Adrenal gland (tissue), 5 donors: Measurements from ENCODE around the gene AMPH.

Experiments used
- POLR2A ChIP-seq, 2 donors: fragments of 450-650 bp; IDR thresholded peaks; one replicate each; pipeline ENCODE4 v1.6.1; 2017; ENCODE audit warnings: antibody characterized with exemption in 2 of 2, mild to moderate bottlenecking in 2 of 2, moderate library complexity in 1 of 2
- TF ChIP-seq, protein P1 (sequence below), 6 experiments: fragments of 450-650 bp in 4 of 6; fragments of 200-600 bp in 2 of 6; sonication (generic) in 1 of 6; IDR thresholded peaks; 1 replicate in 5 of 6; 2 replicates in 1 of 6; pipeline versions ENCODE4 v1.5.1 to v1.8.0; 2016 to 2021; ENCODE audit warnings: antibody characterized with exemption in 6 of 6, mild to moderate bottlenecking in 2 of 6, moderate library complexity in 1 of 6
- donor health status: DM: no; HTN: no; CAD: no.

DNA sequence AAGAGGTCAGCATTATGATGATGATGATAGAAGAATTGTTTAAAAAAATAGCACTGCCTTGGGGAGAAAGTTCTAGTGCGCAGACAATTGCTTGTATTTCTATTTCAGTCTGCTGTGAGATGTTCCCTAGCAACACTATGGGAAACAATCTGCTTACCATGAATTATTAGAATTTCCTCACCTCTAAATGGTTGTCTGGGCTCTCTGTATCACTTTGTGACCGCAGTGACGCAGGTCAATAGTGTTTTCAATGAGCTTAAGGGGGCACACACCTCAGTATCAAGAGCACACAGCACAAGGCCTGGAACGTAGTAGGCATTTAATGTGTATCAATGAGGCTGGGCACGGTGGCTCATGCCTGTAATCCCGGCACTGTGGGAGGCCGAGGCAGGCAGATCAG lies 258.9 kb downstream of the AMPH start:
- no peak for TF ChIP-seq POLR2A (IDR thresholded peaks at IDR 0.05)
- TF ChIP-seq, protein P1, sequence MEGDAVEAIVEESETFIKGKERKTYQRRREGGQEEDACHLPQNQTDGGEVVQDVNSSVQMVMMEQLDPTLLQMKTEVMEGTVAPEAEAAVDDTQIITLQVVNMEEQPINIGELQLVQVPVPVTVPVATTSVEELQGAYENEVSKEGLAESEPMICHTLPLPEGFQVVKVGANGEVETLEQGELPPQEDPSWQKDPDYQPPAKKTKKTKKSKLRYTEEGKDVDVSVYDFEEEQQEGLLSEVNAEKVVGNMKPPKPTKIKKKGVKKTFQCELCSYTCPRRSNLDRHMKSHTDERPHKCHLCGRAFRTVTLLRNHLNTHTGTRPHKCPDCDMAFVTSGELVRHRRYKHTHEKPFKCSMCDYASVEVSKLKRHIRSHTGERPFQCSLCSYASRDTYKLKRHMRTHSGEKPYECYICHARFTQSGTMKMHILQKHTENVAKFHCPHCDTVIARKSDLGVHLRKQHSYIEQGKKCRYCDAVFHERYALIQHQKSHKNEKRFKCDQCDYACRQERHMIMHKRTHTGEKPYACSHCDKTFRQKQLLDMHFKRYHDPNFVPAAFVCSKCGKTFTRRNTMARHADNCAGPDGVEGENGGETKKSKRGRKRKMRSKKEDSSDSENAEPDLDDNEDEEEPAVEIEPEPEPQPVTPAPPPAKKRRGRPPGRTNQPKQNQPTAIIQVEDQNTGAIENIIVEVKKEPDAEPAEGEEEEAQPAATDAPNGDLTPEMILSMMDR (IDR thresholded peaks at IDR 0.05), result no peak
